K562 (cell line): ENCODE results near the gene ZDHHC5. TPM values are rescaled to one million over a fixed set of nuclear protein-coding genes. Genes with fewer than 3 reads are reported as not detected.

Source experiments
- BMI1 ChIP-seq: fragments of 150-350 bp; IDR thresholded peaks from 2 replicates; pipeline ENCODE4 v1.6.1; 2014; ENCODE audit warnings: low read length
- EGR1 ChIP-seq: fragments of 450-650 bp; conservative IDR thresholded peaks from 2 replicates; pipeline ENCODE4 v1.6.1; 2017; ENCODE audit warnings: mild to moderate bottlenecking
- FUS ChIP-seq: fragments of 200-400 bp; formaldehyde crosslinking; optimal IDR thresholded peaks from 2 replicates; pipeline ENCODE3; 2017; ENCODE audit warnings: low read depth, low read length
- HES1 ChIP-seq: fragments of 450-650 bp; IDR thresholded peaks from 2 replicates; pipeline ENCODE4 v1.6.1; 2016; ENCODE audit warnings: low read depth, mild to moderate bottlenecking, moderate library complexity
- NCOA6 ChIP-seq: fragments of 450-650 bp; IDR thresholded peaks from 2 replicates; pipeline ENCODE4 v1.6.1; 2017; ENCODE audit warnings: mild to moderate bottlenecking
- NKRF ChIP-seq: fragments of 450-650 bp; IDR thresholded peaks from 2 replicates; pipeline ENCODE4 v1.6.1; 2016; ENCODE audit warnings: borderline replicate concordance
- PATZ1 ChIP-seq: fragments of 250-450 bp; sonication (Bioruptor Pico); IDR thresholded peaks from 2 replicates; pipeline ENCODE4 v1.5.0; 2020; ENCODE audit warnings: mild to moderate bottlenecking, borderline replicate concordance
- STAT5A ChIP-seq: IDR thresholded peaks from 2 replicates; pipeline ENCODE4 v1.6.1; 2012; ENCODE audit warnings: low read length, inconsistent platforms, borderline replicate concordance
- ZNF232 ChIP-seq: sonication (generic); formaldehyde crosslinking; IDR thresholded peaks from 2 replicates; pipeline ENCODE4 v1.8.0; 2022; ENCODE audit warnings: mild to moderate bottlenecking, missing genetic modification reagents
- ZNF253 ChIP-seq: fragments of 250-450 bp; sonication (Bioruptor Pico); conservative IDR thresholded peaks from 2 replicates; pipeline ENCODE4 v1.6.1; 2021; ENCODE audit warnings: mild to moderate bottlenecking
- ZNF277 ChIP-seq: fragments of 250-450 bp; sonication (Bioruptor Pico); IDR thresholded peaks from 2 replicates; pipeline ENCODE4 v1.8.0; 2022; ENCODE audit warnings: inconsistent platforms, mild to moderate bottlenecking, moderate library complexity, borderline replicate concordance
- ZNF318 ChIP-seq, 2 experiments: fragments of 450-650 bp; IDR thresholded peaks; 2 replicates each; pipeline ENCODE4 v1.6.1; 2016; ENCODE audit warnings: mild to moderate bottlenecking in 2 of 2, borderline replicate concordance in 1 of 2, low read depth in 1 of 2, moderate library complexity in 1 of 2
- ZNF778 ChIP-seq: fragments of 450-650 bp; formaldehyde crosslinking; IDR thresholded peaks from 2 replicates; pipeline ENCODE4 v1.4.0; 2020; ENCODE audit warnings: mild to moderate bottlenecking, moderate library complexity
- polyA plus RNA-seq, 8 experiments: library from polyadenylated mRNA; depleted of rRNA in 4 of 8; stranded (reverse) in 5 of 8; unstranded in 3 of 8; fragments of >200 nt; fragmentation: Nextera tagmentation in 2 of 8; fragmentation: Illumina TruSeq in 1 of 8; extraction: Ambion mirVana in 2 of 8; extraction: Trizol in 1 of 8; gene quantifications; 2 replicates each; pipeline versions ENCODE4 v1.2.1 to v1.2.3, GENCODE V29; 2011 to 2014; ENCODE audit warnings: inconsistent platforms in 1 of 8, missing spikeins in 1 of 8
- total RNA-seq, 7 experiments: library from RNA; depleted of rRNA in 6 of 7; stranded (reverse); fragments of >200 nt in 6 of 7; fragmentation: Illumina TruSeq in 2 of 7; extraction: Trizol in 2 of 7; gene quantifications; 2 replicates each; pipeline versions ENCODE4 v1.2.1 to v1.2.3, GENCODE V29; 2011 to 2021; ENCODE audit warnings: low replicate concordance in 1 of 7

Gene ZDHHC5
- total and polyA plus RNA-seq, 9 of the 15 experiments (the other 6 are each of a cell fraction or from before 2014, with no cell fraction given) = 3.8 to 64.2 (median 35.9) TPM

- peak; percentile 25 for TF ChIP-seq FUS
- no peak for TF ChIP-seq ZNF253 (CRISPR knock-in tag)
- TF ChIP-seq BMI1 = no peak
- TF ChIP-seq PATZ1 (CRISPR knock-in tag) = no peak
- no peak for TF ChIP-seq STAT5A
- TF ChIP-seq ZNF277 (CRISPR knock-in tag) = no peak
- no peak for TF ChIP-seq ZNF232 (CRISPR knock-in tag)
- peak; percentile 90; the same call in 1 of the 2 replicates for TF ChIP-seq NCOA6
- no peak for TF ChIP-seq ZNF318 (IDR thresholded peaks at IDR 0.05; ENCODE audit: borderline replicate concordance in 1 of 2, low read depth in 1 of 2)
- TF ChIP-seq HES1 = no peak
- TF ChIP-seq ZNF778 (CRISPR knock-in tag) = no peak
- peak; percentile 77 for TF ChIP-seq EGR1
- TF ChIP-seq NKRF = peak; percentile 39; the same call in 1 of the 2 replicates
Observed at GRCh38 chr11:57667736-57668433, at the start of gene ZDHHC5 (continued).
